HepG2 (cell line): ENCODE data around the gene MADD. TPM values are rescaled to one million over a fixed set of nuclear protein-coding genes. Genes with fewer than 3 reads are reported as not detected.

Experiments used
- ATF3 ChIP-seq: sonication (generic); formaldehyde crosslinking; IDR thresholded peaks from 2 replicates; pipeline ENCODE4 v1.4.0; 2020; ENCODE audit warnings: missing genetic modification reagents
- ATF6 ChIP-seq: sonication (generic); formaldehyde crosslinking; conservative IDR thresholded peaks from 2 replicates; pipeline ENCODE4 v1.4.0; 2020; ENCODE audit warnings: missing genetic modification reagents
- CTCF ChIP-seq: sonication (generic); formaldehyde crosslinking; IDR thresholded peaks from 2 replicates; pipeline ENCODE4 v1.5.0; 2020; ENCODE audit warnings: mild to moderate bottlenecking, missing genetic modification reagents, moderate library complexity
- HMGXB4 ChIP-seq, 2 experiments: sonication (generic) in 1 of 2; formaldehyde crosslinking in 1 of 2; IDR thresholded peaks; 2 replicates each; pipeline versions ENCODE4 v1.4.0 to v1.6.1; 2018 to 2020; ENCODE audit warnings: missing genetic modification reagents in 2 of 2, borderline replicate concordance in 1 of 2, low read depth in 1 of 2, mild to moderate bottlenecking in 1 of 2, missing biosample characterization in 1 of 2
- JDP2 ChIP-seq: sonication (generic); formaldehyde crosslinking; IDR thresholded peaks from 2 replicates; pipeline ENCODE4 v1.8.1; 2022; ENCODE audit warnings: missing genetic modification reagents, borderline replicate concordance
- KLF12 ChIP-seq: sonication (generic); formaldehyde crosslinking; IDR thresholded peaks from 2 replicates; pipeline ENCODE4 v1.4.0; 2020; ENCODE audit warnings: missing genetic modification reagents, borderline replicate concordance
- MED8 ChIP-seq: sonication (generic); formaldehyde crosslinking; IDR thresholded peaks from 2 replicates; pipeline ENCODE4 v1.8.1; 2023; ENCODE audit warnings: mild to moderate bottlenecking, missing genetic modification reagents; ENCODE audit not compliant: insufficient replicate concordance
- MIER3 ChIP-seq: IDR thresholded peaks from 2 replicates; pipeline ENCODE4 v1.6.1; 2016; ENCODE audit warnings: missing compliant biosample characterization, borderline replicate concordance
- NR1H2 ChIP-seq: sonication (generic); formaldehyde crosslinking; IDR thresholded peaks from 2 replicates; pipeline ENCODE4 v1.8.1; 2022; ENCODE audit warnings: low read depth, missing genetic modification reagents, borderline replicate concordance
- PTBP1 ChIP-seq: fragments of 200-400 bp; formaldehyde crosslinking; IDR thresholded peaks from 2 replicates; pipeline ENCODE4 v1.6.1; 2018; ENCODE audit warnings: low read length, low read depth; ENCODE audit not compliant: poor library complexity, severe bottlenecking
- UBTF ChIP-seq: sonication (generic); formaldehyde crosslinking; IDR thresholded peaks from 2 replicates; pipeline ENCODE4 v1.4.0; 2020; ENCODE audit warnings: mild to moderate bottlenecking, missing genetic modification reagents
- ZBTB1 ChIP-seq: sonication (generic); formaldehyde crosslinking; IDR thresholded peaks from 2 replicates; pipeline ENCODE4 v1.4.0; 2020; ENCODE audit warnings: missing genetic modification reagents, borderline replicate concordance
- ZNF7 ChIP-seq: IDR thresholded peaks from 2 replicates; pipeline ENCODE4 v1.6.1; 2016; ENCODE audit warnings: missing biosample characterization, missing genetic modification reagents
- polyA plus RNA-seq, 8 experiments: library from polyadenylated mRNA; depleted of rRNA in 3 of 8; stranded (reverse) in 7 of 8; unstranded in 1 of 8; fragments of >200 nt; fragmentation: Illumina TruSeq in 4 of 8; extraction: Trizol in 4 of 8; gene quantifications; 2 replicates each; pipeline versions ENCODE4 v1.2.1 to v1.2.3, GENCODE V29; 2011 to 2016; ENCODE audit warnings: low read depth in 4 of 8, missing spikeins in 1 of 8, mixed read lengths in 1 of 8; ENCODE audit not compliant: insufficient read depth in 1 of 8
- total RNA-seq, 5 experiments: library from RNA; depleted of rRNA; stranded (reverse); fragments of >200 nt; fragmentation: Illumina TruSeq; extraction: Trizol; gene quantifications; 2 replicates each; pipeline ENCODE4 v1.2.3, GENCODE V29; 2016; ENCODE audit warnings: low read depth in 1 of 5
- TF ChIP-seq, protein P1 (sequence below): sonication (generic); formaldehyde crosslinking; IDR thresholded peaks from 2 replicates; pipeline ENCODE4 v1.8.1; 2022; ENCODE audit warnings: low read depth, mild to moderate bottlenecking, missing genetic modification reagents

MADD gene
- total and polyA plus RNA-seq, 2 of the 13 experiments (the other 11 are each of a cell fraction or from before 2014, with no cell fraction given) = 18.0 to 29.2 TPM

GRCh38 chr11:47373876-47374719 is 104.2 kb downstream of the MADD start (continued):
- peak; percentile 58 to 71; a peak in 3 of 4 replicates for TF ChIP-seq HMGXB4 (CRISPR knock-in tag; IDR thresholded peaks at IDR 0.05; ENCODE audit: borderline replicate concordance in 1 of 2, low read depth in 1 of 2)
- TF ChIP-seq KLF12 (CRISPR knock-in tag) = no peak
- TF ChIP-seq ATF6 (CRISPR knock-in tag) = no peak
- TF ChIP-seq ZNF7 = no peak
- TF ChIP-seq ZBTB1 (CRISPR knock-in tag) = no peak
- no peak for TF ChIP-seq NR1H2 (CRISPR knock-in tag)
- TF ChIP-seq MIER3 = no peak
- no peak for TF ChIP-seq ATF3 (CRISPR knock-in tag)
- TF ChIP-seq PTBP1 = no peak
- peak; percentile 95 for TF ChIP-seq CTCF (CRISPR knock-in tag)
- no peak for TF ChIP-seq JDP2 (CRISPR knock-in tag)
- TF ChIP-seq UBTF (CRISPR knock-in tag) = peak; percentile 40; the same call in 1 of the 2 replicates
- TF ChIP-seq, protein P1, sequence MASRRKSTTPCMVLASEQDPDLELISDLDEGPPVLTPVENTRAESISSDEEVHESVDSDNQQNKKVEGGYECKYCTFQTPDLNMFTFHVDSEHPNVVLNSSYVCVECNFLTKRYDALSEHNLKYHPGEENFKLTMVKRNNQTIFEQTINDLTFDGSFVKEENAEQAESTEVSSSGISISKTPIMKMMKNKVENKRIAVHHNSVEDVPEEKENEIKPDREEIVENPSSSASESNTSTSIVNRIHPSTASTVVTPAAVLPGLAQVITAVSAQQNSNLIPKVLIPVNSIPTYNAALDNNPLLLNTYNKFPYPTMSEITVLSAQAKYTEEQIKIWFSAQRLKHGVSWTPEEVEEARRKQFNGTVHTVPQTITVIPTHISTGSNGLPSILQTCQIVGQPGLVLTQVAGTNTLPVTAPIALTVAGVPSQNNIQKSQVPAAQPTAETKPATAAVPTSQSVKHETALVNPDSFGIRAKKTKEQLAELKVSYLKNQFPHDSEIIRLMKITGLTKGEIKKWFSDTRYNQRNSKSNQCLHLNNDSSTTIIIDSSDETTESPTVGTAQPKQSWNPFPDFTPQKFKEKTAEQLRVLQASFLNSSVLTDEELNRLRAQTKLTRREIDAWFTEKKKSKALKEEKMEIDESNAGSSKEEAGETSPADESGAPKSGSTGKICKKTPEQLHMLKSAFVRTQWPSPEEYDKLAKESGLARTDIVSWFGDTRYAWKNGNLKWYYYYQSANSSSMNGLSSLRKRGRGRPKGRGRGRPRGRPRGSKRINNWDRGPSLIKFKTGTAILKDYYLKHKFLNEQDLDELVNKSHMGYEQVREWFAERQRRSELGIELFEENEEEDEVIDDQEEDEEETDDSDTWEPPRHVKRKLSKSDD (CRISPR knock-in tag) = no peak
- no peak for TF ChIP-seq MED8
